ENCODE results near the gene MTUS2.

MTUS2 gene

DNA sequence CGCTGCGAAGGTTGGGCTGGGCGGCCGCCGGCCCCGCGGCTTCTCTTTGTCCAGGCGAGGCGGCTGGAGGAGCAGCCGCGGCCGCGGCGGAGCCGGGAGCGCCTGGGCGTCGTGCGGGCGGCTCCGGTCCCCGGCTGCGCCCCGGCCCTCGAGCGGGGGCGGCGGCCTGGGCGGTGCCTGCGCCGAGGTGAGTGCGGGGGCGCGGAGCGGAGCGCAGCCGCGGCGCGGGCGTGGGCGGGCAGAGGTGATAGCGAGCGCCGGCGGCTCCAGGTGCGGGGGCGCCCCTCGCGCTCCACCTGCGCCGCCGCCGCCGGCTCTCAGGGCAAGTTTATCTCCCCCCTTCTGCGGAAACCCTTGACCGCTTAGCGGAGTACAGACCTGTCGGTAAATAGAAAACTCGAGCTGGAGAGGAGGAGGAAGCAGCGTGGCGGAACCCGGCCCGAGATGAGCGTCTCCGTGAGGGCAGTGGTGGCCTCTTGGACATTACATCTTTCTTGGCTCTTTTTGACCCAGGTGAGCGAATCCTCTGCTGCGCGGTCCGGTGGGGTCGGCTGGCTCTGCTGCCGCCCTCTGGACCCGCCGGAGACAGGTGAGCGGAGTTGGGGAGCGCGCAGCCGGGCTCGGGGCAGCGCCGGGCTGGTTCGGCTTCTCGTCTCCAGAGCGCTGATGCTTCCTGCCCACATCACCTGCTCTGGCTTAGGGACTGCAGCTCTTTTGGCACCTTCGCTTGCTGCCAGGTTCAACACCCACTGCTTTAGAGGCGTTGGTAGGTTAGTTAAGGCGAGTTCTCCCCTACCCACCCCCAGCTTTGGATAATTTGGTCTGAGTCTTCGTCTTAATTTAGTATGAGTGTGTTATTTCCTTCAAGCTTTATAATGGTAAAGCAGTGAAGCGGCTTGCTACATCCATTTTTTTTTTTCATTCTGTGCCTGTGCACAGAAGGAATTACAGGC, at the start of gene MTUS2:
TSS of gene MTUS2 (plus strand) at position 241 of the 953 bp plus-strand sequence.
- no peak for DNase-seq (ENCODE audit: low spot score)

DNA sequence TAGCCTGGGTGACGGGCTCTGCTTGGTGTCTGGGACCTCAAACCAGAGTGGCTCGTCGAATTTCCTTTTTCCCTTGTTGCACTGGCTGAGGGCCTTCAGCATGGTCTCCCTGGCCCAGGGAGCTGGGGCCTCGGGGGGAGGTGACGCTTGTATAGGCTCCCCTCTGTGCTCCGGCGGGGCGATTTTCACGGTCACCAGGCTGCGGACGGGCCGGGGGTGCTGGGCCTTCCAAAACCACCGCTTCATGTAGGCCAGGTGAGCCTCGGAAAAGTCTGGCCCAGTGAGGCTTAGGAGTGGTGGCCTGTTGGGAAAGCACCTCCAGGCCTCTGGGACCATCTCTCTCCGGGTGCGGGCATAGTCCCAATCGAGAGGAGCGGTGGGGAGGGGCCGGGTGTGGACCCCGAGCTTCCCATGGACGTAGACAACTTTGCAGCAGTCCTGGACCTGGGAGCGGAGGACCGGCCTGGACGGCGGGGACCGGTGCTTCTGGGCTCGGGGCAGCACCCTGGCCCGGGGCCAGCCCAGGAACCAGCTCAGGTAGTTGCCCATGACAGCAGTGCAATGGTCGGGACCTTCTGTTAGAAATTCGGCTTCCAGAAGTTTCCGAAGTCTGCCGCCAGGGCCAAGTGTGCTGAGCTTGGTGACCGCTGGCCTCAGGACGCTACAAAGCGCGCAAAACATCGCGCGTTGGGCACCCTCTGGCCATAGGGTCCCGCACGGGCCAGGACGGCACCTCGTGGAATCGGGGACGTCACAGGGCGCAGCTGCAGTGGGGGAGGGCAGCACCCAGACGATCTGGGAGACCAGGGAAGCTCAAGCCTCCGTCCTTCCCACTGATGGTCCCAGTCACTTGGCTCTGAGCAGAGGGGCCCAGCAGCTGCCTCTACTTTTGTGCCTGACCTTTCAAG, 41.6 kb upstream of the MTUS2 start:
- DNase-seq (ENCODE audit: low spot score) = no peak

DNA sequence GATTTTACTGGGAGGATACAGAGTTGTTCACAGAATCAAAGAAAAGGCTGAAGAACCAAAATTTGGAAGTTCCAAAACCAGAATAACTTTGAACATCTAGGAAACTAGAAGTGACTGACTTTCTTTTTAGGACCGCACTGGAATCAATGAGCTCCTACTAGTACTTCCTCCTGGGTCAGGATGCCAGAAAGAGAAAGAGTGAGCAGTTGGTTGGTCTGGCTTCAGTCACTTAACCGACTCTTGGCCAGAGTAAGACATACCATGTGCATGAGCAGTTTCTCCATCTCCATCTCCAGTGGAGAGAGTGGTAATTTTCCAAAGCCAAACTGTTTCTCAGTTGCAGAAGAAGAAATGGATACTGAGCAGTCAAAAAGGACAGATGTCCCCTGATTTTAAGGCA, 27.1 kb upstream of the MTUS2 start:
- no peak for DNase-seq (ENCODE audit: low spot score)

DNA sequence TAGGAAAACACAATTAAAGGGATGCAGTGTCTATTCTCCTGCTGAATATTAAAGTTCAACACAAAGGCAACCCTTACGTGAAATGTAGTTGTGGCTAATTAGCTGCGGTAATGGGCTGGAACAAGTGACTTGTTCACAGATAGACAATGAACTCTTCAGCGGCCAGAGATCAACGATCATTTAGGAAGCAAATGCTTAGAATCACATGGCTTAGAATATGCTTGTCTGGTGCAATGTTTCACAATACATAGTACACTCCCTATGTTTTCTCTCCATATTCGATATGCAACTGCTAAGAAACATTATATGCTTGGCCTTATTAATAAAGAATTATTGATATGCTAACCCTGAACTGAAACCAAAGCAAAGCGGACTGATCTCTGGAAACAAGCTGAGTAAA, 25.7 kb upstream of the MTUS2 start:
- no peak for DNase-seq (ENCODE audit: low spot score)

DNA sequence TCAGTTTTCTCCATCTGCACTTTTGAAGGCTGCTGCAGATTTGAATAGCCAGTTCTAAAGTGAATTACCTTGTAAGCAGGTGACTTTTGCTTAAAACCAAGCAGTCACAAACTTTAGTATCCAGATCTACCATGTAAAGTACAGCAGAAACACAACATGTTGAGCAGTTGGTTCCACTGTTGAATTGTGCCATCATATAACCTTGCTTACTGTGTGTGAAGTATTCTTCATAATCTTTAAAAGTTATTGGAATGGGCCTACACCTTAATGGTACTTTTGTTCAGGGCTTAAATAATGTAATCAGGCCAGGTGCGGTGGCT, 23.2 kb upstream of the MTUS2 start:
- no peak for DNase-seq (ENCODE audit: low spot score)

DNA sequence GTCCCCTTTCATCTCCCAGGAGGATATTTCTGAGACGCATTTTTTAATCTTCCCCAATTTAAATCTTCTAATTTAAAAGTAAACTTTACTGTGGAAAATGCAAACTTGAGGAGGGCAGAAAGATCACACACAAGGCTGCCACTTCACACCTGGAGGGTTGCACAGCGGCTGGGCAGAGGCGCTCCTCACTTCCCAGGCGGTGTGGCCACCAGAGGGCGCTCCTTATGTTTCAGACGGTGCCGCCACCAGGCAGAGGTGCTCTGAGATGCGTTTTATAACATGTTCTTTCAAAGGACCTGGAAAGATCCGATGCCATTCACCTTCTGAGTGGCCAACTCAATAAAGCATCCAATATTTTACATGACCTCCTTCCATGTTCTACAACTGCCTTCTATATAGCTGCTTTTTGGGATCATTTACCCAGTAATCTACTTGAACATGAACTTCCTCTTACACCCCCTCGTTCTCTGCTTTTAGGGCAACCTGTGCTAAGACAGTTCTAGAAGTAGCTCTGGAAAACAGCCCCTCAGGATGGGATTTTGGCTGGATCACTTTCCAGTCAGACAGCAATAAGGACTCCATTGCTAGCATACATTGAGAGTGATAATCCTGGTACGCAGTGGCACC, 14.8 kb upstream of the MTUS2 start:
- DNase-seq (ENCODE audit: low spot score) = no peak

DNA sequence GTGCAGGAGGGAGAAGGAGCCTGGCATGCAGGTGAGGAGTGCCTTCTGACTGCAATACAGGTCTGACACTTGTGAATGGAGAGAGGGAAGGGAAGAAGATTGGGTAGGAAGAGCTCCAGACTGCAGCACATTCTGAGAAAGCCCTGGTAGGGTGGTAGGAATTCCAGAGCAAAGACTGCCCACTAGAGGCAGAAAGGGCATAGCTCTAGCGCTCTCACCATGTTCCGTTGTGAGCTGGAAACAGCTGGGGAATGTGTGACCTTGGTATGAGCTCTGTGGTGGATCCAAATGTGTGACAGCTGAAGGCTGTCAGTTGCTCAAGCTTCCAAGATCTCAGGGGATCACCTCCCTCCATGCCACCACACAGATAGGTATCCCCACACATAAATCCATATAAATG, 2.9 kb upstream of the MTUS2 start:
- DNase-seq (ENCODE audit: low spot score) = no peak

DNA sequence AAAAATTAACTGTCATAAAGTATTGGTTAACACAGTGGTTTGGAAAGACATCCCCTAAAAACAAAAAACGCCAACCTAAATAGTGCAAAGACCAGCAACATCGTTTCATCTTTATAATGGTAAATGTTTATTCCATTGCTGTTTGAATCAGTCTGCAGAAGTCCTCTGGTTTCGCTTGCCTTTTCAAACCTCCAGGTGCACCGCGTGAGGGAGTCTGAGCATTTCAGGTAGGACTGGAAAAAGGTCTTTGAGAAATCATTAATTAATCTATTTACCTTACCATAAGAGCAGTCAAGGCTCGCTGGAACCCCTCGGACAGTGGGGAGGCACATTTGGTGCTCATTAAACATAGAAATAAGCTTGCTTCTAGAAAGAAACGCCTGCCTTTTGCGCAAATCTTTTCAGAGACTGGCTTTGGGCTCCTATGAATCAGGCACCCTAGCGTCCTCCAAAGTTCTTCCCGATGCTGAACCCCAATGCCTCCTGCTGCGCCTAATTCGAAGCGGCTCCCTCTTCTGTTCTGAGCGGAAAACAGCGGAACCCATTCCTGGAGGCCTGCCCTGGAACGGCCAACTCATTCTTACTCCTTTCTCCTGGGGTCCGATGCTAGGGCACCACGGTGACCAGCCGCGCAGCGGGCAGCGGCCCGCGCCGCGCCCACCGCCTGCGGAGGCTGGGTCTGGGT, 951 bp upstream of the MTUS2 start:
- DNase-seq (ENCODE audit: low spot score) = no peak

DNA sequence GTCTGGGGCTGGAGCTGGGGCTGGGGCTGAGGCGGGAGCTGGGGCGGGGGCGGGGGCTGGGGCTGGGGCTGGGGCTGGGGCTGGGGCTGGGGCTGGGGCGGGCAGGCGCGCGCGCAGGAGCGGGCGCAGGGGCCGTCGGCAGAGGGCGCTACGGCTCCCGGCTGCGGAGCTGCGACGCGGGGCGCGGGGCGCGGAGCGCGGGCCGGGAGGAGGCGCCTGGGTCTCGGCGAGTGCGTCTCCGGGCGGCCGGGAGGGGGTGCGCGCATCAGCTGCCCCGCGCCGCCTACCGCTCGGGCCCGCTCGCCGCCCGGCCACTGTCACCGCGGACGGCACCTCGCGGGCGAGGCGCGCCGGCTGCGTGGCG, 422 bp upstream of the MTUS2 start:
- DNase-seq (ENCODE audit: low spot score) = peak; percentile 26

DNA sequence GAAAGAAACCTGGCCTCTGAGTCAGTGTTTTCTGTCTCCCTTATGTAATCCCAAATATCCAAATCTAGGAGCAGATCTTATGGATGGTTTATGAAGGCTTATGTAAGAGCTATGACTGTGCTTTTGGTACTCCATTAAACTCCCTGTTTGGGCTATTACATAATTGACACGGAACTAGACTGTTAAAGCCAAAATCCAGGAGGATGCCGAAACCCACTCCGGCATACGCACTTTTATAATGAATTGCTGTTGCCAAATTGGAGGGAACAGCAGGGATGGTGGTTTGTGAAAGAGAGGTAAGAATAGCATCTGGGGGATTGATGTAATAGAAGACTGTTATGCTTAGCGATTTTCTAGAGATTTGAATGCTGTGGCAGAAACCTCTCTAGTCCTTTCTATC, 2.0 kb downstream of the MTUS2 start:
- DNase-seq (ENCODE audit: low spot score) = no peak

DNA sequence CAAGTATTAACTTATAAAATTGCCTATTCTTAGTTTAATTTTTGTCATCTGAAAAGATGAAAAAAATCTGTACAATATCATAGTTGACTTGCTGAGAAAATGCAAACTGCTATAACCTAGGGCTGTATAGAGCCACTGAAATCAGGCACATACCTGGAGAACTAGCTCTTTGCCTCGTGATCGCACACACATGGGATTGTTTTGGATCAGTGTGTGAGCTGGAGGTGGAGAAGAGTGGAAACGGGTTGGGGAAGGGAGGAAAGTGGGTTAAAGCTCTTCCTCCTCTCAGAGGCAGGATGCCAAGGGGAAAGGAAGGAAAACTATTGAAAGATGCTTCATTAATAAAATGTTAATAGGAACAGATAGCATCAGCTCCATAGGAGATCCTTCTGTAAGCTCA, 2.7 kb downstream of the MTUS2 start:
- no peak for DNase-seq (ENCODE audit: low spot score)

DNA sequence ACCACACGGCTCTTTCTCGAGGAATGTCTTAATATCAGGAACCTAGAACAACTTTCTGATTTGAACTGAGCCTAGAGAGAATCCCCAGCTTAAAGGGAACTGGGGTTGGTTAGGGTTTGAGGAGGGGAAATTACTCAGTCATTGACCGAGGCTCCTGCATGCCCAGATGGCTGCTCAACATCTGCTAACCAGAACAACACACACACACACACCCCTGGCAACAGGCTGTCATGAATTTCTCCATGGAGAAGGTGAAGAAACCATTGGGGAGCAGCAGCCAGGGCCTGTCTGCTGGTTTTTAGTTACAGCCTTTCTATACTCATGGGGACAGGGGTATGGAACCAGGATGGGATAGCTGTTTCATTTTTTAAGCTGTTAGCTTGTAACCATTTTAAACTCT, 5.2 kb downstream of the MTUS2 start:
- no peak for DNase-seq (ENCODE audit: low spot score)

DNA sequence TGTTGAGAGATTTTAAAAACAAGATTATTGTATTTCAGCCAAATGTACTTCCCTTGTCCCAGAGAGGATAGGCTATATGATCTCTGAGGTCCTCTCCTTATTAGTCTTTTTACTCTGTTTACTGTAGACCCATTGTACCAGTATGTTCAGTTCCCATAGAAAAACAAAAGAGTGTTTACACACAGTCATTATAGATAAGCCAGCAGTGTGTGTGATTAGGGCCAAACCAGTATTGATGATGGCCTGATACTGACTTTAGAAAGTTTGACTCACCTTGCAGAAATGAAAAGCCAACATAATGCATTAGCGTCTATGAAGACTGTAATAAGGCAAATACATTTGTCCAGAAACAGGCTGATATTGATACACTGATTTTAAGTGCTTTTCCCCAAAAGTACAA, 6.2 kb downstream of the MTUS2 start:
- no peak for DNase-seq (ENCODE audit: low spot score)

DNA sequence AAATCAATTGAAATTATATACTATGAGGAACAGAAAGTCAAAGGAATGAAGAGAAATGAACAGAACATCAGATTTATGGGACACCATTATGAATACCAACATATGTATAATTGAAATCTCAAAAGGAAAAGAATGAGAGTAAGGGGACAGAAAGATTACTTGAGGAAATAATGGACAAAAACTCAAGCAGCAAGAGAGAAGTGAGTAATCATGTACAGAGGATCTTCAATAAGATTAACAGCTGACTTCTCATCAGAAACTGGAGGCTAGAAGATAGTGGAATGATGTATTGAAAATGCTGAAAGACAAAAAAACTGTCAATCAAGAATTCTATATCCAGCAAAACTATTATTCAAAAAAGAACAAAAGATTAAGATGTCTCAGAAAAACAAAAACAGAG, 10.4 kb downstream of the MTUS2 start:
- no peak for DNase-seq (ENCODE audit: low spot score)

DNA sequence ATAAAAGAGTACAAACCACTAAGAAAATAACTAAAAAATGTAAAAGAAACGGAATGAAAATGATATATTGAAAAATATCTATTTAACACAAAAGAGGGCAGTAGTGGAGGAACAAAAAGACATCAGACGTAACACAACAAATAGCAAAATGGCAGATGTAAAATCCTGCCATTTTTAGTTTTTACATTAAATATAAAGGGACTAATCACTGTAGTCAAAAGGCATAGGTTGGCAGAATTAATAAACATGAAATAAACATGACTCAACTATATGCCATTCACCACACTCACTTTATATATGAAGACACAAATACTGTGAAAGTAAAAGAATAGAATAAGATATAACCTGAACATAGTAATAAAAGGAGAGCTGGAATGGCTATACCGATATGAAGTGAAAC, 11.0 kb downstream of the MTUS2 start:
- DNase-seq (ENCODE audit: low spot score) = no peak

DNA sequence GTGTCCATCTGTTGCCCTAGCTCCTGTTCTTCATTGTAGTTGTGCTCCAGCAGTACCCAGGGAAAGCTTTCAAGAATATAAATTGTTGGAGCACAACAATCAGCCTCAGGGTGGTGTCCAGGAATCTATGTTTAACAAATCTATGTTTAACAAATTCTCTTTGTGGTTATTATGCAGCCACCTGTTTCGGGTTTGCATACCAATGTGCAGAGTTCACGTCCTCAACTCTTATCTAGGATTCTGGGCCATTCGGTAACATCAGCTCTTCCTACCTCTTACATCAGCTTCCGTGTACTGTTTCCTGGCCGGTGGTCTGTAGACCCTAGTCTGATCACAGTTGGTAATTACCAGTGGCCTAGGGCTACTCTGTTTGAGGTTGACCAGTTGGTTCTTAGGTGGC, 17.0 kb downstream of the MTUS2 start:
- DNase-seq (ENCODE audit: low spot score) = no peak

DNA sequence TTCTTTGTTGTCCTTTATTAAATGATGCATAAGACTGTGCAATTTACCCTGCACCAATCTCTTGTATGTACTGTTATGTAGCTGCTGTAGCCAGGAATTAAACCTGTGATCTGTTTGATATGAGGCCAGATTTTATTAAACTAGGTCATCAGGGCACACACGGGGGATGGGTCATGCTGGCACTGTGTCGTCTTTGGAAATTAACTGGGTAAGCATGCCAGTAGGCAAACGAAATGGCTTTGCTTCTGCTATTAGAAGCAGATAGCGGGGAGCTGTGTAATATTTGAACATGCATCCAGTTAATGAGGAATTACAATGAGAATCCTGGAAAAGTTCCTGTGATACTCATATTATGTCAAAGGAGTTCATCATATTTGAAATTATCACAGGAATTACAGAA, 23.5 kb downstream of the MTUS2 start:
- DNase-seq (ENCODE audit: low spot score) = no peak

DNA sequence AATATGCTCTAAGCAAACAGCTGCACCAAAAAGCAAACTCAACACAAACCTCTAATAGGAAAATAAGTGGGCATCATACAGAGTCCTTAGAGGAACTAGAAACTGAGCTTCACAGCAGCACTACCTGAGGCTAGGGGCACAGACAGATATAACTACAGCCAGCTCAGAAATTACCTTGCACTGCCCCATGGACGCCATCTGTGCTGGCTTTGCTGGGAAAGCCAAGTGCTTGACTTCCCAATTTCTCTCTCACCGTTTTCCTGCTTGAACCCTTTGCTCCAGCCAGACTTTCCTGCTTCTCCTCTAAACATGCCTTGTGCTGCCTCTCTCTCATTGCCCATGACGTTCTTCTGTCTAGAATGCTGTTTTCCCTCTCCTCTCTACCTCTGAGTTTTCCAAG, 29.3 kb downstream of the MTUS2 start:
- no peak for DNase-seq (ENCODE audit: low spot score)

DNA sequence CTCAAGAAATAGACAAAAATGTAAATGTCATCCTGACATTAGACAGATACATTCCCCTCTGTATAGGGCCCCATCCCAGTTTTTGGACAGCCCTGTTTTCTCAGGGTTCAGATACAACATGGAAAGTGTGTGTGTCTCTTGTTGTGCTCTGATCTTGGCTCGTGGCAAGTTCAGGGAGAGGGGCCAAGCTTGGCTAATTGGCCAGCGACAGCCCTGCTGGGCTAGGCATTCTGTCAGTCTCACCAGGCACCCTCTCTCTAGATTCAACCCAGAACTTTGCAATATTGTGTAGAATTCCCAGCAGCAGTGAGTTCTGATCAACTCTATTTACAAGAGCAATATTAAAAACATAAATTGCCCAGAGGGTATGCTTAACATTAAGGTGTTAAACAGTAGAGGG, 30.1 kb downstream of the MTUS2 start:
- DNase-seq (ENCODE audit: low spot score) = no peak

DNA sequence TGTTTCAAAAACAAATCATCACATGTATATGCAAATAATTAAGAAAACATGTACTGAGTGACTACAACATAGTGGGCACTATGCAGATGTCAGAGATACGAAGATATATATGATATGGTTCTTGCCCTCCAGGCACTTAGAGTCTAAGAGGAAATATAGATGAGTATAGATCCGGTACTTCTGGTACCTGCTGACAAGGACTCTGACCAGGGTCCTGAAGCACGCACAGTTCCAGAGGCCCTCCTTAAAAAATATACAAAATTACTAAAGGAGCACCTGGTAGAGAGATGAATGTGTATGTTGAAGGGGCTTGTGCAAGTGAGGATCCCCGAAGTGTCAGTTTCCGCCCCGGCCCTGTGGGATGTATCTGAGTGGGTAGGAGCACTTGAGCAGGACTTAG, 31.3 kb downstream of the MTUS2 start:
- DNase-seq (ENCODE audit: low spot score) = no peak

DNA sequence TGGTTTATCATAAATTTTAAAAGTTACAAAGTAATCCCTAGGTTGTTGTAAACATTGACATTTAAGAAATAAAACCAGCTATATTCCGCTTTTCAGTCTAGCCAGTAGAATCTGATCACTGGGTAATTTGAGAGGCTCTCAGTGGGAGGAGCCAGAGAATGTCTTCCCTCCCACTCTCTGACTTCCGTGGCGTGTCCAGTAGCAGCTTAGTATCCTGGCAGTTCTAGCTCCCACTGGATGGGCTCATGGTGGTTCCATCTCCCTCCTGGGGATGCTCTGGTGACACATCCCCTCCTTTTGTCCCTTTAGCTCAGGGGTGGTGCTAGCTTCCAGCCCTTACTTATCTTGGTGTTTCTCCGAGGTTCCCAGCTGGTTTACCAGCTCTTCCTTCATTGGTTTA, 34.5 kb downstream of the MTUS2 start:
- DNase-seq (ENCODE audit: low spot score) = no peak

DNA sequence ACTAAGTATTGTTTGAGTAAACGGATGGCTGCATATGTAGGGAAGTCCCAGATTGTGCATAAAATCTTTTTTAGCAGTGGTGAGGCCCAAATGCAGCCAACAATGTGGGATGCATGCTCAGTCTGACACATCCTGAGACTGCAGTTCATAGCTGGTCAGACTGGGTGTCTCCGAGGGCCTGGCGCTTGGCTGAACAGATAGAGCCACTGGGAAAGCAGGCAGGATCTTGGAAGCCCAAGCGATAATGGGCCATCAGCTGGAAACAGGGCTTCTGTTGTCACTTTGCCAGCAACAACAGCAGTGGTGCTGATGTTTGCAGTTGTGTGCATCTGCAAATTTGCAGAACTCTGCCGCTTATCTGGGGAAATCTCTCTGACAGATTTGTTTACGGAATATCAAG, 36.1 kb downstream of the MTUS2 start:
- no peak for DNase-seq (ENCODE audit: low spot score)
